Activated effector memory CD4-positive, alpha-beta T cell treated with anti-CD3 and anti-CD28 coated beads, Interleukin-2, amount 50 U/mL, for 16 hours (primary cell): ENCODE measurements around the gene IDH3A.

ENCODE experiments used
- DNase-seq: peaks from one replicate; pipeline ENCODE4 v3.0.0-alpha.2; 2020

IDH3A gene

GRCh38 chr15:78168608-78169007 lies 19.4 kb downstream of the IDH3A start:
- DNase-seq, result no peak

DNA sequence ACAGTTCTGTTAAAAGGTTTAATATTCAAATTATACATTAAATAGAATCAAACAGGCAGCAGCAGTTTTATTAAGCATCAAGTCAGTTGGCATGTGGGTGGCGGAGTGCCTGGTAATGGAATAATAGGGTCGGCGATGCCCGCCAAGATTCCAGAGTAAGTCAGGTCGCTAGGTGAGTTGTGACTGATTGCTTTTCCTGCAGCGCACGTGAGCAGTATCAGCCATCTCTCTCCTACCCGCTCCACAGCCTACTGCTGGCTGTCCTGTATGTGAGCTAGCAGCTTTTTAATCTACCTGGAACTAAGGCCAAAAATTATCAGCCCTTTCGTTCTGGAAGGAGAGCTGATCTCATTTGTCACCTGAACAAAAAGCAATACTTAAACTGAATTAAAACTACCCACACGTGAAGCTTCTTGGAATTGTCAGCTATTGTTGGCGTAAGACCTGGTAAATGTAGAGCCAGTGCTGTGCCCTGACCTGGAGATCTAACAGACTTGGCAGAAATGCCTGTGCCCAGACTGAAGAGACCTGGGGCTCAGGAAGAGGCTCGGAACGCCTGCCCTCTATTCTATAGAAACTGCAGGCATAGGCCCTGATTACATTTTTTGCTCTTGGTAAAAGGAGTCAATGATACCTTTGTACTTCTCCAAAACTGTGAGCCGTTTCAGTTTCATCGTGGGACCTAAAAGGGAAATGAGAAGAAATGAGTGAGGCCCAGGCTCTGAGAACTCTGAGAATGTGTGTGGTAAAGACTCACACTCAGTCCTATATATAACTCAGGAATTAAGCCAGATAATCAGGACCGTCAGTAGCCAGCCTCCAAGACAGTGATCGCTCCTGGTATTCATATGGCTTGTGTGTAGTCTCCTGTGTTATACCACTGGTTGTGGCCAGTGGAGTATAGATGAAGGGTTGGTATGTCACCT lies 21.9 kb downstream of the IDH3A start:
- DNase-seq, result no peak

- DNase-seq, result no peak
These were observed 22.8 kb downstream of the IDH3A start for GRCh38 chr15:78171864-78172472.

DNA sequence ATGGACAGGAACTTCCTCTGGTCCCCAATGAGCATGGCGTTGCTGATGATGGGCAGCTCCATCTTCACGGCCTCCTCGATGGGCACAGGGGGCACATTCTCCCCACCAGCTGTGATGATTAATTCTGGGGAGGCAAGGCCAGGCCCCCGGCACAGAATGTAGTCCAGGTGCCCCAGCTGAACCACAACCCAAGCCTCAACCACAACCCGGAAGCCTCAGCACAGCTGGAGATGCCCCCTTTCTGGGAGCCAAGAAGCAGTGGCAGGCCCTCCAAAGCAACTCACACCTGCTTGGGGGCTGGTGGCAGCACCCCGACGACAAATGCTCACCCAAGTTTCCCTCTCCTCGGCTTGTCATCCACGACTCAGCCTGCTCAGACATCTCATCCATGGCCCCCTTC lies 25.2 kb downstream of the IDH3A start:
- DNase-seq, result no peak

DNA sequence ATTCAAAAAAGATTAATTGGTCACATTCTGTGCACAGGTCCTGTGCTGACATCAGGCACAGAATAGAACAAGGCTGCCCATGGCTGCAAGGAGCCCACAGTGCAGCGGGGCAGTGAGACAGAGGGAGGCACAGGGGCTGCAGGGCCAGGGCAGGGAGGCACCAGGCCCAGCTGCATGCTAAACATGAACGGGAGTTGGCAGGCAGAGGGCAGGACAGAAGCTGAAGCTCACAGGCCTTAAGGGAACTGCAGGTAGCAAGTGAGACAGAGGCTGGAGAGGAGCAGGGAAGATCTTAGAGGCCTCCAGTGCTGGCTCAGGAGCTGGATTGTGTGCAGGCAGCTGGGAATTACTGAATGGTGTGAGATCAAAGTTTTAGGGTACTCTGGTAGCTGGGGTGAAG lies 26.2 kb downstream of the IDH3A start:
- no peak for DNase-seq

DNA sequence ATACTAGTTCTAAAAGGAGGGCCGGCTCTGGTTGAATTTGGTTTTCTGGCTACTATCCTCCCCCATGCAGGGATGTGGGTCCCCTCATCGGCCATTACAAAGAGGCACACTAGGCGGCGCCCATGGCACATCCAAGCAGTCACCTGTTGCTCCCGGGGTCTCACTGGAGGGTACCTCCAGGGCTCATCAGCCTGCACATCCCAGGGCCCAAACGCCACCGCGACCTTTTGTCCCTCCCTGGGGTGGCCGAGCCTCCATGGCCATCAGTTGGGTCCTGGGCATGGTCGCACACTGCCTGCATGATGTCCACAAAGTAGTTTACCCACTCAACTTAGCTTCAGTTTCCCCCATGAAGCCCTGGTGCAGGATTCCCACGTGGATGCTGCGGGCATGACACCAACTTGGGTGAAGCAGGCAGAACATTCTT lies 28.3 kb downstream of the IDH3A start:
- DNase-seq, result peak; percentile 70

DNA sequence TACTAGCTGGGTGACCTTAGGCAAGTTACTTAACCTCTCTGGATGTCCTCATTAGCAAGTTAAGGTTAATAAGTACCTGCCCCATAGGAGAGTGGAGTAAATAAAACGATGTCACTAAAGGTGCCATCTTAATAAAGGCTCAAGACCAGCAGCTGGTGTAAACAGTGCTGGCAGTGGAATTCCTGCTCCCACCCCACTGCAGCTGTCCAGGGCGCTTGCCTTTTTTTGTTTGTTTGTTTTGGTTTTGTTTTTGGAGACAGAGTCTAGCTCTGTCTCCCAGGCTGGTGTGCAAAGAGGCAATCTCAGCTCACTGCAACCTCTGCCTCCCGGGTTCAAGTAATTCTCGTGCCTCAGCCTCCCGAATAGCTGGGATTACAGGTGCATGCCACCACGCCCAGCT lies 28.9 kb downstream of the IDH3A start:
- no peak for DNase-seq

DNA sequence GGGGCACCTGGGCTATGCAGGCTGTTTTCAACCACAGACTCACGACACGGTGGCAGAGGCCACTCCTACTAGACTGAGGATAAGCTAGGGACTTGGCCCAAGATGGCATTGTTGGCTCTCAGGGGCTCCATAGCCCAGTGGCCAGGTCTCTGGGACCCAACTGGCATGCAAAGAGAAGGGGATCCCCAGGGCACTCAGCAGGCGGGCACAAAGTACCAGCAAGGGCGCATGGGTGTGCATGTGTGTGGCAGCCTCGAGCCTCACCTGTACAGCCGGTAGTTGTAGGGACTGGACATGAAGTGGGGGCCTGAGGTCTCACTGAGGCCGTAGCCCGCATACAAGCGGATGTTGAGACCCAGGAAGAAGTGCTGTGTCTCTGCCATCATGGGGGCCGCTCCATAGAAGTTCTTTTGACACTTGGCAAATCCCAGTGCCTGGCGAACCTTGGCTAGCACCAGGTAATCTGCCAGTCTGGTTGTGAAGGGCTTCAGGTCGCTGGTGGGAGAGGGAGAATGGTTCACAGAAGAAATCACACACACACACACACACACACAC lies 30.2 kb downstream of the IDH3A start:
- DNase-seq, result no peak

DNA sequence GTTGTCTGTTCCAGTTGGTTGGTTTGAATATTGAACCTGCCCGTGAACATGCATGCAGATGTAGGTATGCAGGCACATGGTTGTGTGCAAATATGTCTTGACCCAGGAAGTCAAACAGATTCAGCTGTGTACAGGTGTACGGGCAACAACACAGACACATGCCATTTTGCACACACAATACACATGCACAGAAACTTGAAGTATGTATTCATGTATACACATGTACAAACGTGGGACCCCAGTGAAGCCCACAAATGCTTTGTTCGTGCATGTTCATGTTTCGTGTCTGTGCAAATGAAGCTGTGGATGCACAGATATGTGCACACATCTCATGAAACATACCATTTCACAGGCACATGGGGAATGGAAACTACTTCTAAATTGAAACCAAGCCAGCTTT lies 30.7 kb downstream of the IDH3A start:
- DNase-seq, result no peak

- DNase-seq, result no peak
These were observed 33.2 kb downstream of the IDH3A start for GRCh38 chr15:78182336-78182700.

- DNase-seq, result no peak
These were observed 33.7 kb downstream of the IDH3A start for GRCh38 chr15:78182821-78183220.

- peak; percentile 38 for DNase-seq
These were observed 43.8 kb downstream of the IDH3A start for GRCh38 chr15:78192826-78193594.

GRCh38 chr15:78193731-78194567 lies 44.8 kb downstream of the IDH3A start:
- peak; percentile 42 for DNase-seq

GRCh38 chr15:78194568-78194925 lies 45.4 kb downstream of the IDH3A start:
- peak; percentile 57 for DNase-seq

DNA sequence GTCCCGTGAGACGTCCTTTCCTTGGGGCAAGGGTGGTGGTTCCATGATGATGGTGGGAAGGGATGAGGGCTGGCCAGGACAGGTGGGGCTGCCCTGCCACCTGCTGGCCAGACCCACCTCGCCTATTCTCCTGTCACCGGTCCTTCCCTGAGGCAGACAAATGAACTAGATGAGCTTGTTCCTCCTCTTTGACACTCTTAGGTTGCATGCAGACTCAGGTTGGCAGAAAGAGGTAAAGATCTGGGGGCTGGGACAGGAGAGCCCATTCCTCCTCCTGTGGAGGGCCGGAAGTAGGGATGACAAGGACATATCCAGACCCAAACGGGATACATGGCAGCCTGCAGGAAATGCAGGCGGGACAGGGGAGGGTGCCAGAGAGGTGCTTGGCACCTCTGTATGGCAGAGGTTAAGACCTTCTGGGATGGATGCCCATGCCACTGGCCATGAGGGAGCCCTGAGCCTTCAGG lies 46.6 kb downstream of the IDH3A start:
- peak; percentile 77 for DNase-seq

GRCh38 chr15:78197632-78198031 lies 48.5 kb downstream of the IDH3A start:
- peak; percentile 30 for DNase-seq

DNA sequence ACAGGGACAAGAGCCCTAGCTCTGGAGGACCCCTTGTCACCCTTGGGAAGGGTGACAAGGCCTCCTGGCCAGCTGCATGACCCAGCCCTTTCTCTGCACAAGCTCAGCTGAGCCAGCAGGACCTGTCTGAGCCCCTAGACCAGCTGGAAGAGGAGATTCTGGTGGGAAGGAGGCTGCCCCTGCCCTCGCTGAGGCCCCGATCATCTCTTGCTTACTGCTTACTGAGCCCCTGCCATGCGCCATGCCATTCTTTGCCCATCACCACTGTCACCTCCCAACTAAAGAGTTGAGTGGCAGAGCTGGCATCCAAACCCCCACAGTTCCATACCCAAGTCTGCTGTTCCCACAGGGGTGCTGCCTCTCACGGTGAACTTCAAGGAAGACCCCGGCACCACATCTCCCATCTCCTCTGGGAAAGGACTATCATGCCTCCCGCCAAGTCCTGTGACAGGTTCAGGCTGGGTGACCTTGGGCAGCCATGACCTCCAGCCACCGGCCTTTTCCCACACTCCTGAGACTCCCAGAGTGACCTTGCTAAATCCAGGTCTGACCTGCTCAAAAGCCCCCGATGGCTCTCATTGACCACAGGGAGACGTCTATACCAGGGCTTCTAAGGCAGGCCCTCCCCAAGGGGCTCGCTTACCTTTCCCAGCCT lies 51.2 kb downstream of the IDH3A start:
- DNase-seq, result peak; percentile 6

- DNase-seq, result no peak
These were observed 52.4 kb downstream of the IDH3A start for GRCh38 chr15:78201281-78202190.

- DNase-seq, result no peak
These were observed 54.4 kb downstream of the IDH3A start for GRCh38 chr15:78203346-78204225.
